CD4-positive, alpha-beta T cell treated with Interleukin-15 for 1 hour (primary cell): ENCODE results near the gene DIAPH3.

Source experiments
- DNase-seq: peaks from one replicate; pipeline ENCODE4 v3.0.0-alpha.2; 2020

The DIAPH3 gene

DNA sequence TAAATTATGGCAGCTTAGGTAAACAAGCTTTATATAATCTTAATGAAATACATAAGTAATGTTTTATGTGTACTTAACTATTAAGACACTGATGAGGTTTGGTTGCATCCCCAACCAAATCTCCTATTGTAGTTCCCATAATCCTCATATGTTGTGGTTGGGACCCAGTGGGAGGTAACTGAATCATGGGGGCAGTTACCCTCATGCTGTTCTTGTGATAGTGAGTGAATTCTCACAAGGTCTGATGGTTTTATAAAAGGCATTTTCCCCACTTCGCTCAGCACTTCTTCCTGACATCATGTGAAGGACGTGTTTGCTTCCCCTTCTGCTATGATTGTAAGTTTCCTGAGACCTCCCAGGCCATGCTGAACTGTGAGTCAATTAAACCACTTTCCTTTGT lies 212.7 kb downstream of the DIAPH3 start:
- DNase-seq, result no peak

- DNase-seq, result no peak
Measured at GRCh38 chr13:59950266-59950665, 213.5 kb downstream of the DIAPH3 start.

DNA sequence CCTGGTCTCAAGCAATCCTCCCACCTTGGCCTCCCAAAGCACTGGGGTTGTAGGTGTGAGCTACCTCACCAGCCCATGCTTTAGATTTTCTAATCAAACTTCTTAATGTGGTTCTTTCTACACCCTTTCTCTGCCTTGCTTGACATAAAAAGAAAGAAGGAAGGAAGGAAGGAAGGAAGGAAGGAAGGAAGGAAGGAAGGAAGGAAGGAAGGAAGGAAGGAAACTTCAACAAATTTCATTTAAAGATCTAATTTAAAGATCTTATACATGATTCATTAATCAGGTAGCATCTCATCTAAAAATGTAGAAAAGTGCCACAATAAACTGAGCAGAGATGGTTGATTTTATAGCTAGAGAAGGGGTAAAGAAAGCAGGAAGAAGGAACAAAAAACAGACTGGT lies 215.0 kb downstream of the DIAPH3 start:
- DNase-seq, result no peak

- DNase-seq, result no peak
Measured at GRCh38 chr13:59946944-59947343, 216.8 kb downstream of the DIAPH3 start.

GRCh38 chr13:59931621-59932020 lies 232.1 kb downstream of the DIAPH3 start:
- no peak for DNase-seq

- DNase-seq, result no peak
Measured at GRCh38 chr13:59924256-59924655, 239.5 kb downstream of the DIAPH3 start.

DNA sequence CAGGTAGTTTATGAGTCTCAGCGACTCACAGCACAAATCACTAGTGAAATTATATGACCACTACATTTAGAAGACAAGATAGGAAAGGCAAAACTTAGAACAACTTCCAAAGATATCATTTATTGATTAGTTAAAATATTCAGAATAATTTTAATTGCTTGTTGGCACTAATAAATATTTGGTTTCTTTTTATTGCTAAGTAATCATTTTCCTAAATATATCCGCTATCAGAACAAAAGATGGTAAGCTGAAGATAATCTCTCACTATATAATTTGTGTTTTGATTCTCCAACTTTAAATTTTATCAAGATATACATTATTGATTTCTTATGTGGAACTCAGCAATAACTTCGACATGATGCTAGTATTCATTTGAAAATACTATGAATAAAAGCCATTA lies 248.5 kb downstream of the DIAPH3 start:
- DNase-seq, result no peak

GRCh38 chr13:59914556-59914955 lies 249.2 kb downstream of the DIAPH3 start:
- no peak for DNase-seq

DNA sequence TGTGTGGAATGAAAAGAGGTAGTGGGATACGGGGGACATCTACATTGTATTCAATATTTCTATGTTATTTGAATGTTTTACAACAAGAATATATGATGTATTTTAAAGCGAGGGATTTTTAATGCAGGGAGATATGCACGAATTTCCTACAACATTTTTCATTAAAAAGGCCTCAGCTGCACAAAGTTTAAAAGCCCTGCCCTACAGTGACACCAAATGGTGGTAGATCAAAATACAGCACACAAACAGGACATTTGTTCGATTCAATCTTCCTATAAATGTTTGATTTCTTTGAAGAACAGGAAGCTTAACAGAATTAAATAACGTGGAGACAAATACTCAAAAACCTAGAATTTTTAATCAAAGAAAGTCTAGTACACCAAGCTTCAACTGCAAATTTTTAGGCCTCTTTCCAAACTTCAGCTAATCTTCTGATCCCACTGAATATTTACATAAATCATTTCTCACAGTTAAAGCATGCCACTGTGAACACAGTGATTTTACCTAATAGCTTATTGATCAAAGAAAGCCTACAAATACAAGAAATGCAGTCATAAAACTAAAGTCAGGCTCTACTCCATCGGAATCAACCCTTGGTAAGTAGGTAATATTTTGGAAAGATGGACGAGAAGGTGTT lies 257.2 kb downstream of the DIAPH3 start:
- DNase-seq, result no peak

DNA sequence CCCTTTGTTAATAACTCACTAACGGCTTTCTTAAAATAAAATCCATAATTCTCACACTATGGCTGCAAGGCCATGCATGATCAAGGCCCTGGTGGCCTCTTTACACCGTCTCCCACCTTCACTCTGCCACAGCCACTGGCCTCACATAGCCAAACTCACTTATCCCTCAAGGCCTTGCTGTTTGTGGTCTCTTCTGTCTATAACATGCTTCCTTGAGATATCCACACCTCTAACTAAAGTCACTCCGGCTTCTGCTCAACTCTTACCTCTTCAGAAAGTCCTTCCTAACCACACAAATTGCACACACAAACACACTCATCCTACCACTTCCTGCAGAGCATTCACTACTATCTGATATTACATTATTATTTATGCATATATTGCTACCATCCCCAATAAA lies 262.5 kb downstream of the DIAPH3 start:
- DNase-seq, result no peak

DNA sequence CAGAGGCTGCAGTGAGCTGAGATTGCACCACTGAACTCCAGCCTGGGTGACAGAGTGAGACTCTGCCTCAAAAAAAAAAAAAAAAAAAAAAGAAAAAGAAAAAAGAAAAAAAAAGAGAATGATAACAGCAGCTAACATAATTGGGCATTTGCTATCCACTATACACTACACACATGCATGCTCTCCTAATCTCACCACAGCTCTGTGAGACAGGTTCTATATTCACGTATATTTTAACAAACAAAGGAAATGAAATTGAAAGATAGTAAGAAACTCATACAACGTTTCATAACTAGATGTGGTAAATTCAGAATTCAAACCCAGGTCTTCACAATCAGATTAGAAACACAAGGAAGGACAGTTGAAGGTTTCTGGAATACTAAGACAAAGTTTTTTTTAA lies 265.7 kb downstream of the DIAPH3 start:
- DNase-seq, result no peak

DNA sequence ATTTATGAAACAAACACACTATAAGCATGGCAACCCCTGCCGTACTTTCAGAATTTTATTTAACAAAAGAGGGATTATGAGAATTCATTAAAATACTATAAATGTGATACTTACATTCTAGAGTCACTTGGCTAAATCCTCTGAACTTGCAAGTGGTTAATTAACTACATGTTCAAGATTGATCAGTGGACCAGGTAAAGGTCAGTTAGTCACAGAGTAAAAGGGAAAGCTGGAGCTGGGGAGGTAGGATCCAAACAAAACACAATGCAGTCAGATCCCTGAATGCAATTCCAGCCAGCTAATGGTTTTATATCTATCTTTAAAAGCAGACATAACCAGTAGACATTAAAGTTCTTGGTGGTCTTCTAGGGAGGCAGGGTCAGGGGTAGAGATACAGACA lies 270.5 kb downstream of the DIAPH3 start:
- DNase-seq, result no peak

DNA sequence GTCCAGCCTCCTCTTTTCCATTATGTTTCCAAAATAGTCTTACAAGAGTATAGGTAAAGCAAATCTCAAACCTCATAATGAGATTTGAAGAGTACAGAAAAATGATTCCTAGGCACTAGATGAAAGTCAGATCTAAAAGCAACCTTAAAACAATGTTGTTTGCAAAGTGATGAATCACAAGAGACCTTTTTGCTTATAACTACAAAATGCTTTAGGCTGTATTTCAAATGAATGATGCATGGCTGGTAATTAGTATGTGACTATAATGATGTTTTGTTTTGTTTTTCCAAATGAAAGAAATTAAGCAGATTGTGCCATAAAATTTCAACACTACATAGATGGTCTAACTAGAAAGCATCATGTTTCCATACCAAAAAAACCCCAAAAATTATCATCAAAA lies 272.7 kb downstream of the DIAPH3 start:
- no peak for DNase-seq

DNA sequence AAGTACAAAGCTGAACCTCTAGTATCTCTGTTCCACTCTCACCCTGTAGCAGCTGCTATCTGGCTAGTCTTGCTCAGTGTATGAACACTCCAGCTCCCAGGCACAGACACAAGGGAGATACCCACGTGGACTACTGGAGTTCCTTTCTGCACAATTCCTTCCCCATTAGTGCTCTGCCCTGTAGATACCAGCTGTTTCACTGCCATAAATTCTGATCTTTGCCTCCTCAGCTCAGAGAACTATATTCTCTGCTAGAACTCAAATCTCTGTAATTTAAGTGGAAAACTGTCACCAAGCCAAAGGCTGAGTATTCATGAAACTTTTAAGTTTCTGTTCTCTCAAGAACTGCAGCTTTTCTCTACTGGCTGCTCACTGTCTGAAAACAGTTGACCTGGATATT lies 273.7 kb downstream of the DIAPH3 start:
- DNase-seq, result no peak

GRCh38 chr13:59888408-59888807 lies 275.3 kb downstream of the DIAPH3 start:
- DNase-seq, result no peak

- no peak for DNase-seq
Measured at GRCh38 chr13:59885076-59885475, 278.7 kb downstream of the DIAPH3 start.

DNA sequence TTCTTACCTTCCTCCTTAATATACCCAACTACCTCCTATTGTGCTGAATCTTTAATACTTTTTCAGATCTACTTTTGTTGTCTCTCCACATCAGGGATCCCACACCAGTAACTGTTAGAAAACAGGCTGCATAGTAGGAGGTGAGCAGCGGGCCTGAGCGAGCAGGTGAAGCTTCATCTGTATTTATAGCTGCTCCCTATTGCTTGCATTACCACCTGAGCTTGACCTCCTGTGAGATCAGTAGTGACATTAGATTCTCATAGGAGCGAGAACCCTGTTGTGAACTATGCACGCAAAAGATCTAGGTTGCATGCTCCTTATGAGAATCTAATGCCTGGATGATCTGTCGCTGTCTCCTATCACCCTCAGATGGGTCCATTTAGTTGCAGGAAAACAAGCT lies 279.8 kb downstream of the DIAPH3 start:
- no peak for DNase-seq

- DNase-seq, result no peak
Measured at GRCh38 chr13:59880468-59880867, 283.3 kb downstream of the DIAPH3 start.

- no peak for DNase-seq
Measured at GRCh38 chr13:59879281-59879680, 284.4 kb downstream of the DIAPH3 start.

DNA sequence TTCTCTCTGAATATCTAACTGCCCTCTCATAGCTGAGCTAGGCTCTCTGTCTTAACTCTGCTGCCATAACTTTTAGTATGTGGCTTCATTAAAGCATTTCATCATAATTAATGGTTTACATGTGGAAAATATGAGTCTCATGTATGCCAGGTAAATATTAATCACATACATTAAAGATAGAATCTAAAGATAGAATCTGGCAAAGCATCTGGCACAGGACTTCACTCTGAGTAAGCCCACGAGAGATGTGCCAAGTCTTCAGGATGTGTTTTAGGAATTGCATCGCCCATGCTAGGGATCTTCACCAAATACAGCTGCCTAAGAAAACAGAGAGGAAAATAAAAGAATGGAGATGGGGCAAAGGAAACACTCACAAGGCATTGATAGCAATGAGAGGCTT lies 285.8 kb downstream of the DIAPH3 start:
- no peak for DNase-seq

GRCh38 chr13:59874973-59875372 lies 288.8 kb downstream of the DIAPH3 start:
- no peak for DNase-seq

DNA sequence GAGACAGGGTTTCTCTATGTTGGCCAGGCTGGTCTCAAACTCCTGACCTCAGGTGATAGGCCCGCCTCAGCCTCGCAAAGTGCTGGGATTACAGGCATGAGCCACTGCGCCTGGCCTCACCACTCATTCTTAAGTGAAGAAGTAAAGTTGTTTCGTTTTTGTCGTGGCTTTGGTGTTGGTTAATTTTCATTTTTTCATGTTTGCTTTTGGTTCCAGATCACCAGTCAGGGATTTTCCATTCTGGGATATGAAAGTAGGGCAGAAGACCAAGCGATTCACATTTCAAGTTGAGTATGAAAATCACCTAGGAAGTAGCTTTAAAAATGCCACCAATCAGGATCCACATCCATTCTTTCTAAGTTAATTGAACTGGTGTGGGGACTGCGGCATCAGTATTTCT lies 289.9 kb downstream of the DIAPH3 start:
- no peak for DNase-seq

DNA sequence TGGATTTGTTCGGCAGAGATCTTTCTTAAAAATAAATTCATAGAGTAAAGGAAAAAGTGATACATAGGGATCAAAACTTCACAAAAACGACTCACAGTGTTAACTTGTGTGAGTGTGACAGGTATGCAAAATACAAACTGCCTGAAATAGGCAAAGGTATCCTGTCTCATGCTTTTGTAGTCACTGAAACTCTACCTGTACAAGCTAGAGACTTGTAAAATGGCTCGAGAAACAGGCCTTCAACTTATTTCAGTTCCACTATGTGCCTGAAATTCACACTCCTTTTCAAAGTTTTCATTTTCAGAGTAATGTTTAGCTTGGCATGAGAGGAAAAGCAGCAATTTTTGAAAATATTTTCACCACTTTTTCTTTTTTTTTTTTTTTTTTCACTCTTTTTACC lies 290.4 kb downstream of the DIAPH3 start:
- DNase-seq, result no peak

- DNase-seq, result no peak
Measured at GRCh38 chr13:59867867-59868266, 295.9 kb downstream of the DIAPH3 start.

DNA sequence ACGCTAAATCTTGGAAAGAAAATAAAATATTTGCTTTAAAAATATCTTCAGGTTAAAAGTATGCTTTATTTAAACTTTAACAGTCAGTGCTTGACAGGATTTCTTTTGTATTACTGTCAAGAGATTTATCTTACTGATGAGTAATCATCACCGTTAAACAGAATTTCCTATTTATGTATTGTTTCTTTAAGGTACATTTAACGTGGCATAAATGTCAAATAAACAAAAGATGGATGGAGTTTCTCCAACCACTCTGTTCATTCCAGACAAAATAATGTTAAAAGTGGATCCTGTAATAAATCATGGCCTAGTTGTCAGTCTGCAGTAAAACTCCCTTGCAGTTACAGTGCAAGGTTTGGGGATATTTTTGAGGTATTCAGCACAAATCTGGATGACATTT lies 298.3 kb downstream of the DIAPH3 start:
- no peak for DNase-seq

GRCh38 chr13:59863621-59864020 lies 300.1 kb downstream of the DIAPH3 start:
- DNase-seq, result no peak
